Esophagus muscularis mucosa (tissue), 4 donors: ENCODE results near the gene ATP5F1E.

Experiments
- CTCF ChIP-seq, 3 experiments: fragments of 200-600 bp in 2 of 3; fragments of 450-650 bp in 1 of 3; sonication (generic) in 2 of 3; IDR thresholded peaks; one replicate each; pipeline ENCODE4 v1.5.1; 2017 to 2019; ENCODE audit warnings: antibody characterized with exemption in 3 of 3, mild to moderate bottlenecking in 2 of 3, moderate library complexity in 1 of 3
- EP300 ChIP-seq: sonication (generic); formaldehyde crosslinking; IDR thresholded peaks from one replicate; pipeline ENCODE4 v1.6.1; 2017; ENCODE audit warnings: antibody characterized with exemption
- POLR2A ChIP-seq: fragments of 450-650 bp; IDR thresholded peaks from one replicate; pipeline ENCODE4 v1.6.1; 2017; ENCODE audit warnings: antibody characterized with exemption, moderate library complexity, mild to moderate bottlenecking, low read depth

GRCh38 chr20:59005523-59006166, 26.5 kb downstream of the ATP5F1E start:
- TF ChIP-seq CTCF (IDR thresholded peaks at IDR 0.05) = no peak
- TF ChIP-seq POLR2A = no peak
- TF ChIP-seq EP300 = no peak
